ENCODE data around the gene BBS9. TPM values are rescaled to one million over a fixed set of nuclear protein-coding genes. Genes with fewer than 3 reads are reported as not detected.

BBS9 gene
- total and polyA plus RNA-seq, 2 donors (not counting 1 experiment from before 2014, with no cell fraction given) = 8.4 to 45.2 TPM

DNA sequence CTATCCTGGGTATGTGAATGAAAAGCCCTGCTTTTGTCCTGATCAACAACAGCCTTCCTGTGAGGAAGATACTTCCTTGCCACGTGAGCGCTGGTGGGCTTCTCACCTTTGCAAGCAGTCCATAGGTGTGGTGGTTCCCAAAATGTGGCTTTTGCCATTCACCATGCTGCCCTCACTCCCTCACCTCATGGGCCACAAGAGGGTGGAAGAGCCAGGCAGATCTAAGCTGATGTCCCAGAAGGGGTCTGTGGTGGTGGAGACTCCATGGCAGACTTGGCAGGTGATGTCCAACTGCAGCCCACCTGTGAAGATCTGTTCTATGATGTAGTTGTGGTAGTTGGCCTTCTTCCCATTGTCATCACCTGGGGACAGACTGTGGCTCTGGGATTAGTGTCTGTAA lies 147.4 kb downstream of the BBS9 start:
- Histone ChIP-seq H2AFZ (ENCODE audit: insufficient read depth, low read depth, low read length, poor library complexity, severe bottlenecking) (no peak overlapping the region), H3K9ac (ENCODE audit: low read length) (no peak overlapping the region), H3K9me3 (ENCODE audit: control extremely low read depth in 1 of 3, control insufficient read depth in 2 of 3, insufficient read depth in 1 of 3, low read length in 2 of 3) (peaks cover 0 to 20% (median 7%) of the 10 kb centered on the region in 3 donors), H3K79me2 (ENCODE audit: control insufficient read depth, insufficient read depth, low read length) (no peaks in the 10 kb centered on the region), H3K4me2 (replicated peaks; ENCODE audit: low read depth, low read length, poor library complexity, severe bottlenecking) (no peak overlapping the region), H3K4me1 (ENCODE audit: control insufficient read depth in 2 of 2, insufficient read depth in 2 of 2, low read length in 2 of 2) (no peaks in the 10 kb centered on the region), H3K27ac (ENCODE audit: low read length in 2 of 2) (no peak overlapping the region), H4K20me1 (ENCODE audit: control insufficient read depth, insufficient read depth, low read length, poor library complexity, severe bottlenecking) (no peaks in the 10 kb centered on the region), H3K4me3 (ENCODE audit: control extremely low read depth in 1 of 5, extremely low read depth in 1 of 5, insufficient read depth in 1 of 5, low read depth in 2 of 5, low read length in 4 of 5) (no peak overlapping the region), H3K36me3 (replicated peaks in 1 of 2; ENCODE audit: control extremely low read depth in 1 of 2, control insufficient read depth in 1 of 2, extremely low read depth in 1 of 2, insufficient read depth in 2 of 2, low read length in 1 of 2) (peaks cover 0 to 4% of the 10 kb centered on the region in 2 experiments), H3K27me3 (replicated peaks in 1 of 4; ENCODE audit: control extremely low read depth in 1 of 4, control insufficient read depth in 3 of 4, insufficient read depth in 4 of 4, low read length in 3 of 4) (no peaks in the 10 kb centered on the region)
- intact Hi-C loops (cut with micrococcal nuclease) = no loop called here
- ChIA-PET CTCF (no interaction called here), POLR2A (no interaction called here)
- Mint-ChIP-seq H3K4me1 (no peaks in the 10 kb centered on the region), H3K27me3 (no peaks in the 10 kb centered on the region), H3K4me3 (no peak overlapping the region), H3K27ac (no peak overlapping the region), H3K9me3 (ENCODE audit: insufficient read depth) (peaks cover 22% of the 10 kb centered on the region)
- DNase-seq (no peak), ATAC-seq (ENCODE audit: low read depth) (no peak)
- TF ChIP-seq EZH2 (IDR thresholded peaks at IDR 0.05; ENCODE audit: borderline replicate concordance, insufficient read depth, low read depth, low read length, poor library complexity, severe bottlenecking) = no peak
- TF ChIP-seq, protein P1, sequence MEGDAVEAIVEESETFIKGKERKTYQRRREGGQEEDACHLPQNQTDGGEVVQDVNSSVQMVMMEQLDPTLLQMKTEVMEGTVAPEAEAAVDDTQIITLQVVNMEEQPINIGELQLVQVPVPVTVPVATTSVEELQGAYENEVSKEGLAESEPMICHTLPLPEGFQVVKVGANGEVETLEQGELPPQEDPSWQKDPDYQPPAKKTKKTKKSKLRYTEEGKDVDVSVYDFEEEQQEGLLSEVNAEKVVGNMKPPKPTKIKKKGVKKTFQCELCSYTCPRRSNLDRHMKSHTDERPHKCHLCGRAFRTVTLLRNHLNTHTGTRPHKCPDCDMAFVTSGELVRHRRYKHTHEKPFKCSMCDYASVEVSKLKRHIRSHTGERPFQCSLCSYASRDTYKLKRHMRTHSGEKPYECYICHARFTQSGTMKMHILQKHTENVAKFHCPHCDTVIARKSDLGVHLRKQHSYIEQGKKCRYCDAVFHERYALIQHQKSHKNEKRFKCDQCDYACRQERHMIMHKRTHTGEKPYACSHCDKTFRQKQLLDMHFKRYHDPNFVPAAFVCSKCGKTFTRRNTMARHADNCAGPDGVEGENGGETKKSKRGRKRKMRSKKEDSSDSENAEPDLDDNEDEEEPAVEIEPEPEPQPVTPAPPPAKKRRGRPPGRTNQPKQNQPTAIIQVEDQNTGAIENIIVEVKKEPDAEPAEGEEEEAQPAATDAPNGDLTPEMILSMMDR (IDR thresholded peaks at IDR 0.05) = no peak
- 100% methylated on average over 2 of the region's 2 CpGs for WGBS (ENCODE audit: insufficient coverage)

DNA sequence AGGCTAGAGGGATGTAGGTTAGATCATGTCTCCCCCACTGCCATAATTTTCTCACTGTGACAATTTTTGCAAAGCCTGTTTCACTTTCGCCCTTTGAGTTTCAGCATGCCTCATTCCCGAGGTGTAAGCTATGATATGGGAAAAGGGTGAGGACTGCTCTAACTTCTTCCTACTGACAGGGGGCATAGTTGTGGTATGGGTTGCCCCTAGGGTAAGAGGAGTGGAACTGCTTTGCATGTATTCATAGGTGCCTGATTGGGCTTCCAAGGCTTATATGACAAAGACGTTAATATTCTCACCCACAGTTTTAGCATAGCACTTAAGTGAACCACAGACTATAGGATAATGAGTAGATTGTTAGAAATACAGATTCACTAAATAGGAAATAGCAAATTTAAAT lies 148.7 kb downstream of the BBS9 start:
- no peaks in the 10 kb centered on the region for H3K4me1 ChIP-seq (ENCODE audit: control insufficient read depth in 2 of 2, insufficient read depth in 2 of 2, low read length in 2 of 2)
- ChIA-PET POLR2A (no interaction called here), CTCF (interaction anchor here (0.8 kb wide), 1 partner anchor 32 kb away, joined by 3 read pairs; no protein-coding TSS in a partner anchor)
- peaks cover 0 to 20% (median 7%) of the 10 kb centered on the region in 3 donors for H3K9me3 ChIP-seq (ENCODE audit: control extremely low read depth in 1 of 3, control insufficient read depth in 2 of 3, insufficient read depth in 1 of 3, low read length in 2 of 3)
- no peaks in the 10 kb centered on the region for H3K4me1 Mint-ChIP-seq
- no peak overlapping the region for H2AFZ ChIP-seq (ENCODE audit: insufficient read depth, low read depth, low read length, poor library complexity, severe bottlenecking)
- 100% methylated on average over 2 of the region's 3 CpGs for WGBS (ENCODE audit: insufficient coverage)
- H3K4me3 ChIP-seq (ENCODE audit: control extremely low read depth in 1 of 5, extremely low read depth in 1 of 5, insufficient read depth in 1 of 5, low read depth in 2 of 5, low read length in 4 of 5) = no peak overlapping the region
- peaks cover 22% of the 10 kb centered on the region for H3K9me3 Mint-ChIP-seq (ENCODE audit: insufficient read depth)
- DNase-seq (no peak), ATAC-seq (ENCODE audit: low read depth) (no peak)
- TF ChIP-seq, protein P1 (IDR thresholded peaks at IDR 0.05) = no peak
- H4K20me1 ChIP-seq (ENCODE audit: control insufficient read depth, insufficient read depth, low read length, poor library complexity, severe bottlenecking) = no peaks in the 10 kb centered on the region
- no peak overlapping the region for H3K4me2 ChIP-seq (replicated peaks; ENCODE audit: low read depth, low read length, poor library complexity, severe bottlenecking)
- H3K4me3 Mint-ChIP-seq = no peak overlapping the region
- no peak overlapping the region for H3K27ac ChIP-seq (ENCODE audit: low read length in 2 of 2)
- H3K27me3 Mint-ChIP-seq = no peaks in the 10 kb centered on the region
- intact Hi-C loops (cut with micrococcal nuclease) = no loop called here
- H3K9ac ChIP-seq (ENCODE audit: low read length) = no peak overlapping the region
- no peaks in the 10 kb centered on the region for H3K79me2 ChIP-seq (ENCODE audit: control insufficient read depth, insufficient read depth, low read length)
- no peaks in the 10 kb centered on the region for H3K27me3 ChIP-seq (replicated peaks in 1 of 4; ENCODE audit: control extremely low read depth in 1 of 4, control insufficient read depth in 3 of 4, insufficient read depth in 4 of 4, low read length in 3 of 4)
- no peak overlapping the region for H3K27ac Mint-ChIP-seq
- peaks cover 0 to 4% of the 10 kb centered on the region in 2 experiments for H3K36me3 ChIP-seq (replicated peaks in 1 of 2; ENCODE audit: control extremely low read depth in 1 of 2, control insufficient read depth in 1 of 2, extremely low read depth in 1 of 2, insufficient read depth in 2 of 2, low read length in 1 of 2)

All from B cell (primary cell).